ACC112 (cell line): Measurements from ENCODE around the gene THAP10.

Experiments
- H2AFZ ChIP-seq: fragments of 200-600 bp; sonication (generic); one replicate; pipeline ENCODE4 v1.6.0; 2017; ENCODE audit warnings: antibody characterized with exemption, low read length; ENCODE audit not compliant: unreplicated experiment
- H3K27ac ChIP-seq: fragments of 200-600 bp; sonication (generic); 2 replicates; pipeline ENCODE4 v1.5.1; 2014; ENCODE audit warnings: low read depth, mild to moderate bottlenecking, antibody characterized with exemption, low read length, moderate library complexity
- H3K27me3 ChIP-seq: fragments of 200-600 bp; sonication (generic); 2 replicates; pipeline ENCODE4 v1.6.1; 2014; ENCODE audit warnings: mild to moderate bottlenecking, antibody characterized with exemption, low read length, moderate library complexity, mixed read lengths; ENCODE audit not compliant: insufficient read depth
- H3K36me3 ChIP-seq: fragments of 200-600 bp; sonication (generic); 2 replicates; pipeline ENCODE4 v1.6.1; 2016; ENCODE audit warnings: mild to moderate bottlenecking, antibody characterized with exemption, low read length, moderate library complexity, mixed read lengths; ENCODE audit not compliant: insufficient read depth
- H3K4me1 ChIP-seq: fragments of 200-600 bp; sonication (generic); one replicate; pipeline ENCODE4 v1.6.1; 2016; ENCODE audit warnings: low read length, mixed read lengths; ENCODE audit not compliant: insufficient read depth, unreplicated experiment, control insufficient read depth
- H3K4me3 ChIP-seq: fragments of 200-600 bp; sonication (generic); 2 replicates; pipeline ENCODE4 v1.5.1; 2014; ENCODE audit warnings: mild to moderate bottlenecking, low read depth, low read length
- H3K79me2 ChIP-seq: fragments of 200-600 bp; sonication (generic); one replicate; pipeline ENCODE4 v1.6.0; 2016; ENCODE audit warnings: low read length; ENCODE audit not compliant: control insufficient read depth, unreplicated experiment, insufficient read depth

Gene THAP10

DNA sequence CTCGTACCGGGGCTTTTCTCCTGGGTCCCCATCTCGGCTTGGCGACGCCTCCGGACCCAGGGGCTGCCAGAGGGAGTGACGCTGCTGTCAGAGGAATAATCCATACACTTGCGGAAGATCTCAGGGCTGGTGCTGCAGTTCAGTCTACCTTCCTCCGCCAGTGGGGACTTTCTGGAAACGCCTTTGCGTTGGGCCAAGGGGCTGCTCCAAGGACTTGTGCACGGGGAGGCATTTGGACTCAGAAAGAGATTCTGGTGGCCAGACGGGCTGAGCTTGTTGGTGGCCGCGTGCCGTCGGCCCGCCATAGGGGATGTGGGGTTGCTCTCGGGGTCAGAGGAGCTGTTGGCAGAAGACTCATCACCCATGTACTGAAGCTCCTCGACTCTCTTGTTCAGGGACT is 60.1 kb downstream of the THAP10 start:
- no peak overlapping the region for H3K27ac ChIP-seq
- H3K79me2 ChIP-seq, result peaks cover 5% of the 10 kb centered on the region
- peaks cover 36% of the 10 kb centered on the region for H3K36me3 ChIP-seq
- H2AFZ ChIP-seq, result no peak overlapping the region
- peaks cover 32% of the 10 kb centered on the region for H3K4me1 ChIP-seq
- H3K27me3 ChIP-seq, result no peaks in the 10 kb centered on the region
- H3K4me3 ChIP-seq, result no peak overlapping the region
